Muscle layer of duodenum (tissue), 2 donors: ENCODE data around the gene CASP5.
"Not testable (repeated sequence)": the region's sequence is repeated elsewhere in the genome, so short reads cannot be mapped to it uniquely, and the experiment has no call there.

Experiments used
- H3K27ac ChIP-seq: one replicate; pipeline ENCODE4 v1.7.0; 2013; ENCODE audit warnings: mild to moderate bottlenecking, low read length
- H3K27me3 ChIP-seq: one replicate; pipeline ENCODE4 v1.7.0; 2013; ENCODE audit warnings: low read depth, mild to moderate bottlenecking, control low read depth, low read length
- H3K36me3 ChIP-seq, 2 donors: one replicate each; pipeline ENCODE4 v1.7.0; 2013; ENCODE audit warnings: low read length in 2 of 2, control low read depth in 1 of 2, mild to moderate bottlenecking in 1 of 2; ENCODE audit not compliant: insufficient read depth in 2 of 2, control insufficient read depth in 1 of 2
- H3K4me1 ChIP-seq, 2 donors: one replicate each; pipeline ENCODE4 v1.7.0; 2013; ENCODE audit warnings: low read length in 2 of 2, mild to moderate bottlenecking in 2 of 2, control low read depth in 1 of 2, moderate library complexity in 1 of 2; ENCODE audit not compliant: insufficient read depth in 2 of 2, control insufficient read depth in 1 of 2
- H3K4me3 ChIP-seq, 2 donors: one replicate each; pipeline ENCODE4 v1.7.0; 2013; ENCODE audit warnings: low read length in 2 of 2, low read depth in 1 of 2, mild to moderate bottlenecking in 1 of 2
- H3K9me3 ChIP-seq, 2 donors: one replicate each; pipeline ENCODE4 v1.7.0; 2013; ENCODE audit warnings: low read length in 2 of 2, control low read depth in 1 of 2, mild to moderate bottlenecking in 1 of 2; ENCODE audit not compliant: control insufficient read depth in 1 of 2
- donor health status: healthy.

Gene CASP5

DNA sequence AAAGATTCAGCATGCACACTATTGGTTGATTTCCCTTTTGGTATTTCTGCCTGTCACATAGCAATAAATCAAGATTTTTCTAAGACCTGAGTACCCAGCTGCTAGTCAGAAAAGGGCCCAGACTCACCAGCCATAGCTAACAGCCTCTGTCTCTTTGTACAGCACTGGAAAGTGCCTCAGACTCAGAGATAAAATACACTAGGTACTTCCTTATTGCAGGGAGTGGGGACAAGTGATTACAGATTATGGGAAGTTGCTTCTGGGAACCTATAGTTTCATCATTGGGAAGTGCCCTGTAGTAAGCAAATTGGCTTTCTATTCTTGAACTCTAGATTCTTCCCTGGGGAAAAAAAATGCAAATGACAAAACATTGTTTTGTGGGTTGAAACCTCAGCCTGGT lies at the start of gene CASP5:
TSS of gene CASP5 (minus strand) at position 166 of the 400 bp plus-strand sequence. CDS start at position 134, 32 bp downstream.
- H3K4me3 ChIP-seq, result no peak within 1 kb of the TSS
- H3K36me3 ChIP-seq, result peaks cover 12 to 22% of the 10 kb centered on the region in 2 donors
- no peaks in the 10 kb centered on the region for H3K4me1 ChIP-seq
- no peaks in the 10 kb centered on the region for H3K9me3 ChIP-seq
- no peaks in the 10 kb centered on the region for H3K27me3 ChIP-seq
- no peak within 1 kb of the TSS for H3K27ac ChIP-seq

GRCh38 chr11:105072080-105072479 lies 49.1 kb upstream of the CASP5 start:
- not testable (repeated sequence) for H3K4me1 ChIP-seq, H3K27ac ChIP-seq, H3K9me3 ChIP-seq, H3K36me3 ChIP-seq, H3K27me3 ChIP-seq, H3K4me3 ChIP-seq

DNA sequence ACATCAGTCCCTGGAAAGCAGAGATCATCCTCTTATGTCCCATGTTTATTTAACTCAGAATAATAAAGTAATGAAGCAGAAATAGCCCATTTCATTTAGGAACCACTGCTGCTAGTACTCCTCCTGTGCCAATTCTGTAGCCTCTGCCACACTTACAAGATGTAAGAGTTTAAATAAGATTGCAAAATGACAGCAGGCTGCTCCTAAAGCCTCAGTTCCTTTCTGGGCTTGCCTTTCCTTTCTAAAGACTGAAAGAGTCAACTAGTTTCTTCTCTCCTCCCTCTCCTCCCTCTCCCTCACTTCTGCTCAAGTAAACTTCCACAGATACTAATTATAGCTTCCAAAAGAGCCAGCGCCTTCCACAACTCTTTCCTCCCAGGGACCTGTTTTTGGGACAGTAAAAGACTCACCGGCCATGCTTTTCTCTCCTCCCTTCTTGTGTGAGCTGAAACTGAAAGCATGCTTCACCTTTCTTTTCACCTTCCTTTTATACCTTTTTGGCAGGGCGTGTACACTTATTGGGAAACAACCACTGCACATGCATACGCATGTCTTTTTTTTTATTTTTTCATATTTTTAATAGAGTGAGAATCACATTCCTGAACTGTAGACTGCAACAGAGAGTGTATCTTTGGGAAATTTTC lies 48.2 kb upstream of the CASP5 start:
- Histone ChIP-seq H3K36me3 (no peaks in the 10 kb centered on the region), H3K9me3 (no peaks in the 10 kb centered on the region), H3K4me3 (no peak overlapping the region), H3K4me1 (no peaks in the 10 kb centered on the region), H3K27ac (no peak overlapping the region), H3K27me3 (no peaks in the 10 kb centered on the region)

- Histone ChIP-seq H3K27ac (no peak overlapping the region), H3K9me3 (no peaks in the 10 kb centered on the region), H3K4me3 (no peak overlapping the region), H3K36me3 (no peaks in the 10 kb centered on the region), H3K27me3 (no peaks in the 10 kb centered on the region), H3K4me1 (no peaks in the 10 kb centered on the region)
Measured at GRCh38 chr11:105070306-105070705, 47.3 kb upstream of the CASP5 start.

DNA sequence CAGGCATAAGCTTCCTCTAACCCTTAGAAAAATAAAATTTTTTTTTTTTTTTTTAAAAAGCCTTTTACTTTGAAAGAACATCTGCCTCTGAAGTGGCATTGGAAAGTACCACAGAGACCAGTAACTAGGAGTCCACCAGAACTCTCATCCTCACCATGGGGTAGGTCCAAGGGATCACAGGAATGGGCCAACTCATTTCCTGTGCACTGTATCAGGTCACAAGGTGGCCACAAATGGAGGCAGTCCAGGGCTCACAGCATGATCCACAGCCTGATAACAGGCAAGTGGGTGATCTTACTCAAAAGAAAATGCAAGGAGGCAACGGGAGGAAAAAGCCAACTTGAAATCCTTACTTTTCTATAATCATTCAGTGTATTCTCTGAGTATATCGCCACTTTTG lies 46.8 kb upstream of the CASP5 start:
- not testable (repeated sequence) for H3K4me3 ChIP-seq, H3K27me3 ChIP-seq, H3K27ac ChIP-seq, H3K4me1 ChIP-seq, H3K9me3 ChIP-seq, H3K36me3 ChIP-seq

- not testable (repeated sequence) for H3K4me1 ChIP-seq, H3K27ac ChIP-seq, H3K36me3 ChIP-seq, H3K9me3 ChIP-seq, H3K4me3 ChIP-seq, H3K27me3 ChIP-seq
Measured at GRCh38 chr11:105063245-105063941, 40.4 kb upstream of the CASP5 start.

GRCh38 chr11:105057432-105057831 lies 34.5 kb upstream of the CASP5 start:
- Histone ChIP-seq H3K36me3 (no peaks in the 10 kb centered on the region), H3K9me3 (no peaks in the 10 kb centered on the region), H3K27ac (no peak overlapping the region), H3K4me3 (no peak overlapping the region), H3K4me1 (no peaks in the 10 kb centered on the region), H3K27me3 (no peaks in the 10 kb centered on the region)

DNA sequence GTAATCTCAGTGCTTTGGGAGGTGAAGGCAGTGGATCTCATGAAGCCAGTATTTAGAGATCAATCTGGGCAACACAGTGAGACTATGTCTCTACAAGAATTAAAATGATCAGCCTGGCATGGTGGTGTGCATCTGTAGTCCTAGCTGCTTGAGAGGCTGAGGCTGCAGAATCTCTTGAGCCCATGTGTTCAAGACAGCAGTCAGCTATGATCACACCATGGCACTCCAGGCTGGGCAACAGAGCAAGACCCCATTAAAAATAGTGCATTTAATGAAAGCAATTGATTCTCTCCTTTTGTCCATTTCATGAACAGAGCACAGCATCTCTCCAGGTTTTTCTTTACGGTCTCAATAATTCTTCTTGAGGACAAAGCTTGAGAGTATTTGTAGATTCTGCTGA lies 33.5 kb upstream of the CASP5 start:
- Histone ChIP-seq H3K27me3 (no peaks in the 10 kb centered on the region), H3K36me3 (no peaks in the 10 kb centered on the region), H3K4me1 (no peaks in the 10 kb centered on the region), H3K4me3 (no peak overlapping the region), H3K9me3 (no peaks in the 10 kb centered on the region), H3K27ac (no peak overlapping the region)

DNA sequence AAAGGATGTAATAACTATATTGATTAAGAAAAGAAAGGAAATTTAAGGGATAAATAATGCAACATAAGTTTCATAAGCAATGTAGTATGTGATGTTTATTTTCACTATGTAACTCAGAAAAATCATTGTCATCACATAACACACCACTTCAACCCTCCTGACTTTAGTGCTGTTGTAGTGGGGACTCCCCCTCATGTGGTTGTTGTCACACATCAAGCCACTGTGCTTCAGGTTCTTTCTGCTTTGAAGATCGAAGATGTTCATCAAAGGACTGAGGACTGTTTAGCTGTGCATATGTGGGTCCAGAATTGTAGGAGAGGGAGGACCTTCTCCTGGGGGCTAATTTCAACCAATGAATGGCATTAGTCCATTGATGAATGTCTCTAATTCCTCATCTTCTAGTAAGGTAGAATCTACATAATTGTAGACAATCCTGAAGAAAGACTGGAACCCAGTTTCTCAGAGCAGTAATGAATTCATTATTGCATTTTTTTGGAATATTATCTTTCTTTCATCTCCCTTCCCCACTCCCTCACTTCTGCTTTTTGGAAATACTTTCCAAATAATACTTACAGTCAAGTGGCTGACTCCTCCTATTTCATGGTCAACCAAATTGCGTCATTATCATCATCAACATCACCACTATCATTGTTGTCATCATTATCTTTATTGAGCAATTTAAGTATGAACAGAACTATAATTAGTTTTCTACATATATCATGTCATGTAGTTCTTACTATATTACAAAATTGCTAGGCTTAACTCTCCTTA lies 31.9 kb upstream of the CASP5 start:
- Histone ChIP-seq H3K4me1 (no peaks in the 10 kb centered on the region), H3K27me3 (no peaks in the 10 kb centered on the region), H3K9me3 (no peaks in the 10 kb centered on the region), H3K4me3 (no peak overlapping the region), H3K27ac (no peak overlapping the region), H3K36me3 (no peaks in the 10 kb centered on the region)

- no peaks in the 10 kb centered on the region for H3K9me3 ChIP-seq
- H3K4me1 ChIP-seq, result no peaks in the 10 kb centered on the region
- no peak overlapping the region for H3K27ac ChIP-seq
- H3K27me3 ChIP-seq, result no peaks in the 10 kb centered on the region
- no peaks in the 10 kb centered on the region for H3K36me3 ChIP-seq
- no peak overlapping the region for H3K4me3 ChIP-seq
Measured at GRCh38 chr11:105052487-105052886, 29.5 kb upstream of the CASP5 start.

- peaks cover 5 to 9% of the 10 kb centered on the region in 2 donors for H3K4me1 ChIP-seq
Measured at GRCh38 chr11:105051559-105051958, 28.6 kb upstream of the CASP5 start.

More at GRCh38 chr11:105051559-105051958, 28.6 kb upstream of the CASP5 start:
- Histone ChIP-seq H3K27me3 (no peaks in the 10 kb centered on the region), H3K27ac (no peak overlapping the region), H3K4me3 (no peak overlapping the region), H3K36me3 (no peaks in the 10 kb centered on the region), H3K9me3 (no peaks in the 10 kb centered on the region)
